CD8-positive, alpha-beta memory T cell (primary cell): ENCODE data around the gene SPRR1A. TPM values are rescaled to one million over a fixed set of nuclear protein-coding genes. Genes with fewer than 3 reads are reported as not detected.
A peak's percentile ranks its signal among the peaks of the same experiment; 100 is the strongest.

Experiments used
- CTCF ChIA-PET: fragments of 350-600 bp; sonication (Branson Sonifier 250); formaldehyde crosslinking; loops from one replicate; lab custom pipeline; 2021; ENCODE audit warnings: antibody characterized with exemption; lab: Charles Lee
- POLR2A ChIA-PET: fragments of 350-600 bp; sonication (Branson Sonifier 250); formaldehyde crosslinking; loops from one replicate; lab custom pipeline; 2021; ENCODE audit warnings: antibody characterized with exemption; lab: Charles Lee
- DNase-seq, 5 donors: peaks; one replicate each; pipeline versions ENCODE4 v3.0.0 to v3.0.0-alpha.2; 2020 to 2022; ENCODE audit warnings: mixed read lengths in 1 of 5
- H3K27ac ChIP-seq: one replicate; pipeline ENCODE4 v1.7.0; 2013; ENCODE audit warnings: low read depth, mild to moderate bottlenecking, low read length, moderate library complexity
- H3K27me3 ChIP-seq: 2 replicates; pipeline ENCODE4 v1.7.0; 2013; ENCODE audit warnings: low read length, mild to moderate bottlenecking; ENCODE audit not compliant: insufficient read depth, poor library complexity, severe bottlenecking
- H3K36me3 ChIP-seq: 2 replicates; pipeline ENCODE4 v1.7.0; 2013; ENCODE audit warnings: mild to moderate bottlenecking, low read length, moderate library complexity; ENCODE audit not compliant: insufficient read depth
- H3K4me1 ChIP-seq: 2 replicates; pipeline ENCODE4 v1.7.0; 2013; ENCODE audit warnings: mild to moderate bottlenecking, low read length, moderate library complexity; ENCODE audit not compliant: insufficient read depth
- H3K4me3 ChIP-seq: 2 replicates; pipeline ENCODE4 v1.7.0; 2013; ENCODE audit warnings: mild to moderate bottlenecking, low read length
- H3K9me3 ChIP-seq: 2 replicates; pipeline ENCODE4 v1.7.0; 2013; ENCODE audit warnings: mild to moderate bottlenecking, low read length
- H3K27ac Mint-ChIP-seq, 8 donors: one replicate each; pipeline ENCODE4 v1.8.0; 2020 to 2021; ENCODE audit warnings: mixed read lengths in 8 of 8, mild to moderate bottlenecking in 6 of 8, inconsistent platforms in 3 of 8, moderate library complexity in 3 of 8
- H3K27me3 Mint-ChIP-seq, 2 donors: one replicate each; pipeline ENCODE4 v1.8.0; 2020 to 2021; ENCODE audit warnings: mixed read lengths in 2 of 2, mild to moderate bottlenecking in 1 of 2, moderate library complexity in 1 of 2
- H3K36me3 Mint-ChIP-seq, 3 donors: one replicate each; pipeline ENCODE4 v1.8.0; 2020 to 2021; ENCODE audit warnings: mixed read lengths in 3 of 3, inconsistent platforms in 1 of 3, mild to moderate bottlenecking in 1 of 3
- H3K4me1 Mint-ChIP-seq, 3 donors: one replicate each; pipeline ENCODE4 v1.8.0; 2020 to 2021; ENCODE audit warnings: mixed read lengths in 3 of 3, inconsistent platforms in 1 of 3, mild to moderate bottlenecking in 1 of 3
- H3K4me3 Mint-ChIP-seq, 7 donors: one replicate each; pipeline ENCODE4 v1.8.0; 2020 to 2021; ENCODE audit warnings: mixed read lengths in 7 of 7, mild to moderate bottlenecking in 6 of 7, moderate library complexity in 4 of 7, inconsistent platforms in 2 of 7
- H3K9me3 Mint-ChIP-seq, 5 donors: one replicate each; pipeline ENCODE4 v1.8.0; 2020 to 2022; ENCODE audit warnings: mixed read lengths in 5 of 5, mild to moderate bottlenecking in 3 of 5, moderate library complexity in 2 of 5, inconsistent platforms in 1 of 5
- polyA plus RNA-seq: library from polyadenylated mRNA; unstranded; fragments of 300-500 nt; fragmentation: Illumina TruSeq; gene quantifications from one replicate; pipeline ENCODE4 v1.2.3, GENCODE V29; 2021
- total RNA-seq, 2 experiments: library from RNA; stranded (reverse); gene quantifications; one replicate each; pipeline ENCODE4 v1.2.3, GENCODE V29; 2021

SPRR1A gene, protein sequence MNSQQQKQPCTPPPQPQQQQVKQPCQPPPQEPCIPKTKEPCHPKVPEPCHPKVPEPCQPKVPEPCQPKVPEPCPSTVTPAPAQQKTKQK
- total RNA-seq (not detected), polyA plus RNA-seq (not detected)

DNA sequence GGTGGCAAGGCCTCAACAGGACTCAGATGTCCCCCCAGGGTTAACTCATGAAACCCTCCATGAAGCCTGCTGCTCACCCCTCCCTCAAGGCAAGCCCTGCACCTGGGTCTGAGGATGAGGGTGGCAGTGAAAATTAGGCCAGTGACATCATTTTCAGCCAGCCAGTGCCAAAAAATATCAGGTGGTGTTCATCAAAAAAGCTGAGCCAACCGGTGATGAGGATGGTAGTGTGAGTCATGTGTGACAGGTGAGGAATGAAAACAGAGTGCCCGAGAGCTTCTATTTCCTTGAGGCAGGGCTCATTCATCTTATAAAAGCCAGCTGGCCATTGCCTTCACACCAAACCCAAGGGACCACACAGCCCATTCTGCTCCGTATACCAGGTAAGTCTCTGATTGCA is at the start of gene SPRR1A:
SPRR1A (plus strand) TSS at position 339 of the 400 bp plus-strand sequence. CDS start 1,150 bp downstream, outside the sequence.
- Histone ChIP-seq H3K27ac (no peak within 1 kb of the TSS), H3K9me3 (no peaks in the 10 kb centered on the region), H3K36me3 (no peaks in the 10 kb centered on the region), H3K27me3 (peaks cover 4% of the 10 kb centered on the region), H3K4me3 (no peak within 1 kb of the TSS), H3K4me1 (no peaks in the 10 kb centered on the region)
- DNase-seq, result no peak
- ChIA-PET POLR2A (no interaction called here), CTCF (no interaction called here)
- H3K9me3 Mint-ChIP-seq, result peaks cover 0 to 4% (median 0%) of the 10 kb centered on the region in 5 donors
- H3K27ac Mint-ChIP-seq, result peak within 1 kb of the TSS in 1 of 8 donors; percentile 9
- no peak within 1 kb of the TSS for H3K4me3 Mint-ChIP-seq
- no peaks in the 10 kb centered on the region for H3K36me3 Mint-ChIP-seq
- peaks cover 14 to 55% of the 10 kb centered on the region in 2 donors for H3K27me3 Mint-ChIP-seq
- H3K4me1 Mint-ChIP-seq, result no peaks in the 10 kb centered on the region

DNA sequence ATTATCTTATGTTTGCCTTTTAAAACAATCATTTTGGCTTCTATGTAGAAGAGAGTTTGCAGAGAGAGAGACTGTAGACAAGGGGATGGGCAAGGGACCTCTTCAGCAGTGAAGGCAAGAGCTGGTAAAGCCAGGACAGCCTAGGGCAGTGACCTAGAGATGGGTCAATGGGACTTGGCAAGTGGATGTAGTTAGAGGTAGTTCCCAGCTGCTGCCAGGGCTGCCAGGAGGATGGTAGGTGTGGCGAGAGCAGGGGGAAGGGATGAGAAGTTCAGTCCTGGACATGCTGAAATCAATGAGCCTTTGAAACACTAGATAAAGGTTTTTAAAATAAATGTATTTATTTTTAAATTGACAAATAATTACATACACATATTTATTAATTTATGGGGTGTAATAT is 43.3 kb upstream of the SPRR1A start:
- Mint-ChIP-seq H3K9me3 (peaks cover 0 to 3% (median 1%) of the 10 kb centered on the region in 5 donors), H3K36me3 (peaks cover 0 to 2% (median 0%) of the 10 kb centered on the region in 3 donors), H3K4me1 (no peaks in the 10 kb centered on the region), H3K27ac (no peak overlapping the region), H3K4me3 (no peak overlapping the region), H3K27me3 (peaks cover 4 to 8% of the 10 kb centered on the region in 2 donors)
- no peak overlapping the region for H3K4me3 ChIP-seq
- no peaks in the 10 kb centered on the region for H3K36me3 ChIP-seq
- H3K27ac ChIP-seq, result no peak overlapping the region
- no peaks in the 10 kb centered on the region for H3K27me3 ChIP-seq
- ChIA-PET CTCF (no interaction called here), POLR2A (no interaction called here)
- DNase-seq, result no peak
- no peaks in the 10 kb centered on the region for H3K4me1 ChIP-seq
- H3K9me3 ChIP-seq, result no peaks in the 10 kb centered on the region

DNA sequence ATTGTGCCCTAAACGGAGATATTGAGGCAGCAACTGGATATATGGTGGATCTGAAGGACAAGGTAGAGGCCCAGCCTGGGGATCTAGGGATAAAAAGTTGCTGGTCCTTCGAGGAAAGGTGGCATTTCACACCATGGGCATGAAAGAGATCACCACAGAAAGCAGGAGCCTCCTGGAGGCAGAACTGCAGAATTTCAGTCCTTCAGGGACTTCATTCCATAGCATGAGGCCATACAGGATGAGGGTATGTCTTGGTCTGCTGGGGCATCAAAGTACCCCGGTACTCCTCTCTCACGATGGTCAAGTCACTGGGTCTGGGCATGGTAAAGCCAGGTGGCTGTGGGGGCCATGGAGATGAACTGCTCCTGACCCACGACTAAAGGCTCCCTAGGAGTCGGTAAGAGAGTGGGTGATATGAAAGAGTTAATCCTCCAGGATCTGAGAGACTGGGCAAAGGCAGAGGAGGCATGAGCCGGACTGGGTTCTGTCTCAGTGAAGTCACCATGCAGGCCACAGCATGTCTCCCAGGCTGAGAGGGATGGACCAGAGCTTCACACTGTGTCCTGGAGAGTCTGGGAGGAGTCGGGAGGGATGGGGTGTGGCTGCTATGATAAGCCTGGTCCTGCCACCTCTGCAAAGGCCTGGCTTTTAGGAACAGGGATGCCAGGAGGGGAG is 42.7 kb upstream of the SPRR1A start:
- Histone ChIP-seq H3K4me3 (no peak overlapping the region), H3K4me1 (no peaks in the 10 kb centered on the region), H3K27me3 (no peaks in the 10 kb centered on the region), H3K9me3 (no peaks in the 10 kb centered on the region), H3K27ac (no peak overlapping the region), H3K36me3 (no peaks in the 10 kb centered on the region)
- ChIA-PET POLR2A (no interaction called here), CTCF (no interaction called here)
- no peak overlapping the region for H3K27ac Mint-ChIP-seq
- H3K36me3 Mint-ChIP-seq, result peaks cover 0 to 2% (median 0%) of the 10 kb centered on the region in 3 donors
- peaks cover 4 to 12% of the 10 kb centered on the region in 2 donors for H3K27me3 Mint-ChIP-seq
- no peak for DNase-seq
- H3K4me3 Mint-ChIP-seq, result no peak overlapping the region
- H3K9me3 Mint-ChIP-seq, result peaks cover 0 to 3% (median 1%) of the 10 kb centered on the region in 5 donors
- H3K4me1 Mint-ChIP-seq, result no peaks in the 10 kb centered on the region

DNA sequence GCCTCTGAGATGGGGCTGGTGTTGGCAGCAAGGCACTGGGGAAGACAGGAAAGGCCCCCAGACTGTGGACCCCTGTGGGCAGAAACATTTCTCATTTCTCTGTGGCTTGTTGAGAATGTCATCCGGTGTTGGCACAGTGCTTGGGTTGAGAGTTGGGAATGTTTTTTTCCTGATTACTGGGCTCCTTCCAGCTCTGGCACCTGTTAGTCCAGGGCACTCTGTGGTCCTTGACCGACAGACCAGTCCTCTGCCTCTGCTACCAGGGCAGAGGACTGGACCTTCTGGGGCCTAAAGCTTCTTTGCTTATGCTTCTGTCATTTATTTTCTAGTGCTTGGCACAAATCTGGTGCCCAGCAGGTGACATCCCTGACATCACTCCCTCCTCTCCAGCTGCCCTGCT is 41.7 kb upstream of the SPRR1A start:
- Histone ChIP-seq H3K9me3 (no peaks in the 10 kb centered on the region), H3K36me3 (no peaks in the 10 kb centered on the region), H3K4me3 (no peak overlapping the region), H3K4me1 (no peaks in the 10 kb centered on the region), H3K27me3 (no peaks in the 10 kb centered on the region), H3K27ac (no peak overlapping the region)
- Mint-ChIP-seq H3K4me3 (no peak overlapping the region), H3K36me3 (peaks cover 0 to 2% (median 0%) of the 10 kb centered on the region in 3 donors), H3K4me1 (no peaks in the 10 kb centered on the region), H3K9me3 (peaks cover 0 to 3% (median 1%) of the 10 kb centered on the region in 5 donors), H3K27me3 (peaks cover 5 to 19% of the 10 kb centered on the region in 2 donors), H3K27ac (no peak overlapping the region)
- ChIA-PET CTCF (no interaction called here), POLR2A (no interaction called here)
- no peak for DNase-seq

DNA sequence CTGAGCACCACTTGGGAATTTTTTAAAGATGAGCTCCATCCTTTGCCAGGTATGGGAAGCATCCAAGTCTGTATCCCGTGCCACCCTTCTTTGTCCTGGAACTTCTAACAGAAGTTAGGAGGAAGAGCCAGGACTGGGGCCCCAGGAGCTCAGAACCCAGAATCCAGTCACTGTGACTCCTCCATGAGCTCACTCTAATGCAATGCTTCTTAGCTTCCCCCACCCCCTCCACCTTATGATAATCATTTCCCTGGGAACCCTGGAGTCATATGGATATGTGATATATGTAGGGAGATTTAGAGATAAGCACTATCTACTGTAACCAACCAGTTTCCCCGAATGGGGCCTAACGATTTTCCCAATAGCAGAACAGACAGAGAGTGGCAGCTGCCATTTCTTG is 37.6 kb upstream of the SPRR1A start:
- Mint-ChIP-seq H3K27me3 (peaks cover 10 to 18% of the 10 kb centered on the region in 2 donors), H3K9me3 (no peaks in the 10 kb centered on the region), H3K27ac (no peak overlapping the region), H3K36me3 (no peaks in the 10 kb centered on the region), H3K4me1 (no peaks in the 10 kb centered on the region), H3K4me3 (no peak overlapping the region)
- Histone ChIP-seq H3K27ac (no peak overlapping the region), H3K27me3 (no peaks in the 10 kb centered on the region), H3K4me1 (no peaks in the 10 kb centered on the region), H3K4me3 (no peak overlapping the region), H3K9me3 (no peaks in the 10 kb centered on the region), H3K36me3 (no peaks in the 10 kb centered on the region)
- ChIA-PET CTCF (no interaction called here), POLR2A (no interaction called here)
- DNase-seq, result no peak

DNA sequence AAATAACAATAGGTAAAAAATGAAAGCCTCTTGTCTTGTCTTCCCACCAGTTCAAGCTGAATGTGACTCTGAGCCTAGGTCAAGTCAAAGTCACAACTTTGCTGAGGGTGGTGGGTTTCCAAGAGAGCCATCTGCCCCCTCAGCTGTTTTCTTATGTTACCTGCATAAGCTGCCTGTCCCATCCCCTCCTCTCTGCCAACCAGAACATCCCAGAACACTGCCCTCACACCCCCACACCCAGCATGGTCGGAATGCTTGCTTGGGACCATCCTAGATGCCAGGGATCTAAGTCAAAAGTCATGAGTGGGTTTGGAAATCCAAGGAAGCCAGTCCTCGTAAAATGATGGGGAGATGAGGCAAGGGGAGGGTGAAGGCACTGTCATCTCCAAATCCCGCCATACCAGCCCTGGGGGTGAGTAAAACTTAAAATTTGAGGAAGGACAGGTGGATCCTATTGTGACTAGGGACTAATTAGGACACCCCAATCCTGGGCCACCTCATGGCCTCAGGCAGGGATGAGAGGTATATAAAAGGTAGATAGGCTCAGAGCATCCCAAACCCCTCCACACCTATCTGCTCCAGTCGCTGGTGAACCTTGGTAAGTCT is 37.1 kb upstream of the SPRR1A start, which contains the start of gene SPRR5:
SPRR5 (plus strand) TSS at position 556 of the 606 bp plus-strand sequence. CDS start 1,349 bp downstream, outside the sequence.
- Histone ChIP-seq H3K27me3 (no peaks in the 10 kb centered on the region), H3K4me3 (no peak within 1 kb of the TSS), H3K4me1 (no peaks in the 10 kb centered on the region), H3K36me3 (no peaks in the 10 kb centered on the region), H3K27ac (no peak within 1 kb of the TSS), H3K9me3 (no peaks in the 10 kb centered on the region)
- Mint-ChIP-seq H3K4me3 (no peak within 1 kb of the TSS), H3K27ac (no peak within 1 kb of the TSS), H3K27me3 (peaks cover 10 to 19% of the 10 kb centered on the region in 2 donors), H3K9me3 (no peaks in the 10 kb centered on the region), H3K4me1 (no peaks in the 10 kb centered on the region), H3K36me3 (no peaks in the 10 kb centered on the region)
- POLR2A ChIA-PET, result no interaction called here
- CTCF ChIA-PET, result no interaction called here
- DNase-seq, result no peak

DNA sequence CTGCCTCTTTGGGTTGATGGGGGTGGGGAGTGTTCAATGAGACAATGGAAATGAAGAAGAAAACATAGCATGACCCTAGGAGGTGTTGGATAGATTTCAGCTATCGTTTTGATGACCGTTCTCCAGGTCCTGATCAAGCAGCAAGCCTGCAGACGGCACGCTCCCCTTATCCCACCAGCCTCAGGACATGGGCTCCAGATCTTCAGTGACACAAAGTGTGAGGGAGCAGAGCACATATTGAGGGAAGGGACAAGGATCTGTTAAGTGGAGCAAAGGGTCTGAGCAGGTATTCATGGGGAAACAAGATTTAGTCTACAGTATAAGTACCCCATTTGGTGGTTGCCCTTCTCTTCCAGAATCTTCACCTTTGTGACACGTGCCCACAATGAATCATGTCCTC is 32.2 kb upstream of the SPRR1A start:
- Histone ChIP-seq H3K27ac (no peak overlapping the region), H3K4me3 (no peak overlapping the region), H3K36me3 (no peaks in the 10 kb centered on the region), H3K4me1 (no peaks in the 10 kb centered on the region), H3K9me3 (no peaks in the 10 kb centered on the region), H3K27me3 (no peaks in the 10 kb centered on the region)
- no peak overlapping the region for H3K4me3 Mint-ChIP-seq
- H3K9me3 Mint-ChIP-seq, result peaks cover 0 to 1% (median 0%) of the 10 kb centered on the region in 5 donors
- no peaks in the 10 kb centered on the region for H3K36me3 Mint-ChIP-seq
- ChIA-PET POLR2A (no interaction called here), CTCF (no interaction called here)
- DNase-seq, result no peak
- no peaks in the 10 kb centered on the region for H3K4me1 Mint-ChIP-seq
- no peak overlapping the region for H3K27ac Mint-ChIP-seq
- peaks cover 10% of the 10 kb centered on the region in 2 donors for H3K27me3 Mint-ChIP-seq

DNA sequence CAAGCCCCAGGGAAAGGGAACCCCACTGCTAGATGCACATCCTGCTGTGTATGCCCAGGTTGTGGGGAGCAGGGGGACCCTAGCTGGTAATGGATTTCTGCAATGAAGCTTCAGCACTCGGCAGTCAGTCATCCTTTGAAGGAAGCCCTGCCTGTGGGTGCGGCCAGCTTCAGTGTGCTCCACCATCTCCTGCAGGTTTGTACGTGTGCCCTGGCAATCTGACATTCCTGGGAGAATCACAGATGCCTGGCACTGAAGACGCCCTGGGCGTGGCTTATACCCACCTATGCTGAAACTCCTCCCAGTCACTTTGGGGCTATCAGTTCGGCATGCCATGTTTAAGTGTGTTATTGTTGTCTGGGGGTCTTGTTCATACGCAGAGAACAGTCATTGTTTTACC is 30.1 kb upstream of the SPRR1A start:
- no peaks in the 10 kb centered on the region for H3K4me1 Mint-ChIP-seq
- ChIA-PET POLR2A (no interaction called here), CTCF (no interaction called here)
- peaks cover 0 to 1% (median 0%) of the 10 kb centered on the region in 5 donors for H3K9me3 Mint-ChIP-seq
- Histone ChIP-seq H3K4me1 (no peaks in the 10 kb centered on the region), H3K36me3 (no peaks in the 10 kb centered on the region), H3K27ac (no peak overlapping the region), H3K9me3 (no peaks in the 10 kb centered on the region), H3K4me3 (no peak overlapping the region), H3K27me3 (no peaks in the 10 kb centered on the region)
- H3K27ac Mint-ChIP-seq, result no peak overlapping the region
- no peaks in the 10 kb centered on the region for H3K36me3 Mint-ChIP-seq
- no peak overlapping the region for H3K4me3 Mint-ChIP-seq
- H3K27me3 Mint-ChIP-seq, result peaks cover 6 to 9% of the 10 kb centered on the region in 2 donors
- DNase-seq, result no peak
